ENCODE measurements around the gene RFX5. TPM values are rescaled to one million over a fixed set of nuclear protein-coding genes. Genes with fewer than 3 reads are reported as not detected.

The RFX5 gene
- total and polyA plus RNA-seq, 2 donors: 32.9 to 89.4 TPM

- WGBS: 98% methylated on average over 3 of the region's 3 CpGs
- Histone ChIP-seq H3K4me3 (ENCODE audit: low read length in 2 of 2) (no peak overlapping the region), H3K27ac (ENCODE audit: low read depth in 1 of 2, low read length in 1 of 2) (no peak overlapping the region), H3K36me3 (ENCODE audit: control insufficient read depth in 2 of 2, insufficient read depth in 2 of 2, low read length in 1 of 2) (no peaks in the 10 kb centered on the region), H3K9me3 (ENCODE audit: control insufficient read depth in 2 of 2, insufficient read depth in 1 of 2, low read length in 1 of 2) (no peaks in the 10 kb centered on the region), H3K4me1 (ENCODE audit: control insufficient read depth in 2 of 2, insufficient read depth in 2 of 2, low read length in 2 of 2) (no peaks in the 10 kb centered on the region), H3K27me3 (ENCODE audit: control insufficient read depth in 2 of 2, insufficient read depth in 1 of 2, low read length in 1 of 2) (no peaks in the 10 kb centered on the region)
- DNase-seq (ENCODE audit: low read depth in 6 of 9, low spot score in 9 of 9): no peak
Measured at GRCh38 chr1:151377150-151377884, 30.3 kb upstream of the RFX5 start.

- DNase-seq (ENCODE audit: low read depth in 6 of 9, low spot score in 9 of 9): no peak
- Histone ChIP-seq H3K9me3 (ENCODE audit: control insufficient read depth in 2 of 2, insufficient read depth in 1 of 2, low read length in 1 of 2) (no peaks in the 10 kb centered on the region), H3K4me1 (ENCODE audit: control insufficient read depth in 2 of 2, insufficient read depth in 2 of 2, low read length in 2 of 2) (peaks cover 0 to 9% of the 10 kb centered on the region in 2 donors), H3K27ac (ENCODE audit: low read depth in 1 of 2, low read length in 1 of 2) (no peak overlapping the region), H3K36me3 (ENCODE audit: control insufficient read depth in 2 of 2, insufficient read depth in 2 of 2, low read length in 1 of 2) (no peaks in the 10 kb centered on the region), H3K4me3 (ENCODE audit: low read length in 2 of 2) (no peak overlapping the region), H3K27me3 (ENCODE audit: control insufficient read depth in 2 of 2, insufficient read depth in 1 of 2, low read length in 1 of 2) (no peaks in the 10 kb centered on the region)
- WGBS: 97% methylated on average over 14 of the region's 14 CpGs
Measured at GRCh38 chr1:151373196-151373595, 26.1 kb upstream of the RFX5 start.

GRCh38 chr1:151372058-151372934 lies 25.2 kb upstream of the RFX5 start, which contains the start of gene SELENBP1:
TSS of gene SELENBP1 (minus strand) at chr1:151372705. CDS start at chr1:151372641, 64 bp downstream.
- Histone ChIP-seq H3K27ac (ENCODE audit: low read depth in 1 of 2, low read length in 1 of 2) (no peak within 1 kb of the TSS), H3K4me1 (ENCODE audit: control insufficient read depth in 2 of 2, insufficient read depth in 2 of 2, low read length in 2 of 2) (peaks cover 0 to 9% of the 10 kb centered on the region in 2 donors), H3K9me3 (ENCODE audit: control insufficient read depth in 2 of 2, insufficient read depth in 1 of 2, low read length in 1 of 2) (no peaks in the 10 kb centered on the region), H3K27me3 (ENCODE audit: control insufficient read depth in 2 of 2, insufficient read depth in 1 of 2, low read length in 1 of 2) (no peaks in the 10 kb centered on the region), H3K36me3 (ENCODE audit: control insufficient read depth in 2 of 2, insufficient read depth in 2 of 2, low read length in 1 of 2) (no peaks in the 10 kb centered on the region), H3K4me3 (ENCODE audit: low read length in 2 of 2) (no peak within 1 kb of the TSS)
- DNase-seq (ENCODE audit: low read depth in 6 of 9, low spot score in 9 of 9): no peak
- WGBS: 93% methylated on average over 11 of the region's 11 CpGs

DNA sequence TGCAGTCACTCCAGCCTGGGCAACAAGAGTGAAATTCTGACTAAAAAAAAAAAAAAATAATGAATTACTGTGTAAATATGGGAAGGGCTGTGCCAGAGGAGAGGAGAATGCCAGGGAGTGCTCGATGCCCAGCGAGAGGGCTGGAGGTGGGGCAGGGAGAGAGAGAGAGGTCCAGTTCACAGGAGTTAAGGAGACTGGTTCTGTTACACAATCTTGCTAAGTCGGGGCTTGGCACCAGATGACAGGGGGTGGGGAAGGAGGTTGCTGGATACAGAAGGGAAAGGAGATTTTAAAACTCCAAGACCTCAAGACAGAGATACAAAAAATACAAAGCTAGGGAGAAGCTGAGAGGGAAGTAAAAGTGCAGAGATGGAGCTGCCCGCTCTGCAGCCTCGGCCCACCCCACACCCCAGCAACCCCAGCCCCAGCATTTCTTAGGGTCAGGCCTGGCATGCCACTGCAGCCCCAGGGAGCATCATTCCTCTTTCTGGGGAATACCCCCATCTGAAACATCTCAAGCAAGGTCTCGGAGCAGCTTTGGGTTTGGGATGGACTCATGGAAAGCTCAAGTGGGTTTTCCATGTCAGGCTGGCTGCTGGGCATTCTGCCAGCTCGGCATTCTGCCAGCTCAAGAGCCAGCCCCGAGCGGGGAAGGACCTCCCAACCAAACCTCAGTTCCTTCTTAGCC lies 24.5 kb upstream of the RFX5 start:
- Histone ChIP-seq H3K36me3 (ENCODE audit: control insufficient read depth in 2 of 2, insufficient read depth in 2 of 2, low read length in 1 of 2) (no peaks in the 10 kb centered on the region), H3K27ac (ENCODE audit: low read depth in 1 of 2, low read length in 1 of 2) (no peak overlapping the region), H3K9me3 (ENCODE audit: control insufficient read depth in 2 of 2, insufficient read depth in 1 of 2, low read length in 1 of 2) (no peaks in the 10 kb centered on the region), H3K4me3 (ENCODE audit: low read length in 2 of 2) (no peak overlapping the region), H3K27me3 (ENCODE audit: control insufficient read depth in 2 of 2, insufficient read depth in 1 of 2, low read length in 1 of 2) (no peaks in the 10 kb centered on the region), H3K4me1 (ENCODE audit: control insufficient read depth in 2 of 2, insufficient read depth in 2 of 2, low read length in 2 of 2) (peaks cover 0 to 9% of the 10 kb centered on the region in 2 donors)
- WGBS: 87% methylated on average over 9 of the region's 9 CpGs
- no peak for DNase-seq (ENCODE audit: low read depth in 6 of 9, low spot score in 9 of 9)

GRCh38 chr1:151370211-151370911 lies 23.3 kb upstream of the RFX5 start:
- no peak for DNase-seq (ENCODE audit: low read depth in 6 of 9, low spot score in 9 of 9)
- Histone ChIP-seq H3K36me3 (ENCODE audit: control insufficient read depth in 2 of 2, insufficient read depth in 2 of 2, low read length in 1 of 2) (no peaks in the 10 kb centered on the region), H3K27ac (ENCODE audit: low read depth in 1 of 2, low read length in 1 of 2) (no peak overlapping the region), H3K4me3 (ENCODE audit: low read length in 2 of 2) (no peak overlapping the region), H3K9me3 (ENCODE audit: control insufficient read depth in 2 of 2, insufficient read depth in 1 of 2, low read length in 1 of 2) (no peaks in the 10 kb centered on the region), H3K4me1 (ENCODE audit: control insufficient read depth in 2 of 2, insufficient read depth in 2 of 2, low read length in 2 of 2) (peaks cover 0 to 9% of the 10 kb centered on the region in 2 donors), H3K27me3 (ENCODE audit: control insufficient read depth in 2 of 2, insufficient read depth in 1 of 2, low read length in 1 of 2) (no peaks in the 10 kb centered on the region)
- 84% methylated on average over 6 of the region's 6 CpGs for WGBS

- WGBS: 96% methylated on average over 15 of the region's 15 CpGs
- Histone ChIP-seq H3K27ac (ENCODE audit: low read depth in 1 of 2, low read length in 1 of 2) (no peak overlapping the region), H3K27me3 (ENCODE audit: control insufficient read depth in 2 of 2, insufficient read depth in 1 of 2, low read length in 1 of 2) (no peaks in the 10 kb centered on the region), H3K4me3 (ENCODE audit: low read length in 2 of 2) (no peak overlapping the region), H3K36me3 (ENCODE audit: control insufficient read depth in 2 of 2, insufficient read depth in 2 of 2, low read length in 1 of 2) (no peaks in the 10 kb centered on the region), H3K9me3 (ENCODE audit: control insufficient read depth in 2 of 2, insufficient read depth in 1 of 2, low read length in 1 of 2) (no peaks in the 10 kb centered on the region), H3K4me1 (ENCODE audit: control insufficient read depth in 2 of 2, insufficient read depth in 2 of 2, low read length in 2 of 2) (peaks cover 0 to 9% of the 10 kb centered on the region in 2 donors)
- no peak for DNase-seq (ENCODE audit: low read depth in 6 of 9, low spot score in 9 of 9)
Measured at GRCh38 chr1:151369621-151370048, 22.6 kb upstream of the RFX5 start.

DNA sequence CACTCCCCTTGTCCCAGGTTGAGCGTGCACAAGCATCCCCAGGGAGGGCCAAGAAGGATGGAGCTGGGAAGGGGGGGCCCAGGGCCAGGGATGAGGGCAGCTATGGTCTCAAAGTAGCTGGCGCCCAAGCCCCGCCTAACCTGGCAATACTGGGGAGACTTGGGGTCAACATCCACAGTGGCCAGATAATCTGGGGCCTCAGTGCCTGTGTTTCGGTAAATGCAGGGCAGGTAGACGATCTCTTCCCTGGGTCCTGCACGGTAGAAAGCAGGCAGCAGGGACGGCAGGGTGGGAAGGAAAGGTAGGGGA lies 22.2 kb upstream of the RFX5 start:
- Histone ChIP-seq H3K36me3 (ENCODE audit: control insufficient read depth in 2 of 2, insufficient read depth in 2 of 2, low read length in 1 of 2) (no peaks in the 10 kb centered on the region), H3K27ac (ENCODE audit: low read depth in 1 of 2, low read length in 1 of 2) (no peak overlapping the region), H3K27me3 (ENCODE audit: control insufficient read depth in 2 of 2, insufficient read depth in 1 of 2, low read length in 1 of 2) (no peaks in the 10 kb centered on the region), H3K4me3 (ENCODE audit: low read length in 2 of 2) (no peak overlapping the region), H3K9me3 (ENCODE audit: control insufficient read depth in 2 of 2, insufficient read depth in 1 of 2, low read length in 1 of 2) (no peaks in the 10 kb centered on the region), H3K4me1 (ENCODE audit: control insufficient read depth in 2 of 2, insufficient read depth in 2 of 2, low read length in 2 of 2) (peaks cover 0 to 9% of the 10 kb centered on the region in 2 donors)
- WGBS: 96% methylated on average over 7 of the region's 7 CpGs
- DNase-seq (ENCODE audit: low read depth in 6 of 9, low spot score in 9 of 9): no peak

DNA sequence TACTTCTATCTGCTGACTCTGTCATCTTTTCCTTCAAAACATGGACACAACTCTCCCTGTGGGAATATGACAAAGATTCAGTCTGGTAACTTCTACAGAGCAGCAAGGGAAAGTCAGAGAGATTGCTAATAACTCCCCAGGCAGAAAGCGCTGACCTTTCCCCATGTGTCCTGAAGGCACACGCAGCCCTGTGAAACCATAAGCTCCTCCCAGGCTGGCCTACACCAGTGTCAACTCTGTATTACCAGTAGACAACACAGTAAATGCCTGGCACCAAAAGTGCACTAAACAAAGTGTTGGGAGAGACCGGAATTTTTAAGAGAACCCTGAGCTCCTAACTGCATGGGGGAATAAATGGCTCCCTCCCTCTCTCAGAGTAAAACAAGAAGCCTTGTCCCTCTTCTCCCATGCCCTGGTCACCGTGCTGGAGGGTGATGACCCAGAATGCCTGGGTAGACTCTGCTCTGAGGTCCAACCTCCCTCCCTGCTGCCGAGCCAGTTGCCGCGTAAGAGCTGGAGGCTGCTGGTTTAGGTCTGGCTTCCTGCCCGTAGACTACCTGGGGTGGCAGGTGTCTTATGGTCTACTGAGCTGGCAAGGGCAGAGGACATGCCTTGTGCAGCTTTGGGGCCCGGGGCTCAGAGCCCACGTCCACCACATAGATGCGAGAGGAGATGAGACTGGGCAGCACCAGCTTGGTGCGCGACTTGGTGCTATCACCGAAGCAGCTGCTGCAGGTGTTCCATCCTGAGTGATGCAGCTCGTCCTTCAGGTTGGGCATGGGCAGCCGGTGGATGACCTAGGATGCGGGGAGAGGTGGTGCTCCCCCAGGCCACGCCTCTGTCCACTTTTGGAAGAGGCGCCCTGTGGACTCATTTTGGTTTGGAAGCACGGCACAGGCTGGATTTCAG lies 21.6 kb upstream of the RFX5 start:
- Histone ChIP-seq H3K4me3 (ENCODE audit: low read length in 2 of 2) (no peak overlapping the region), H3K4me1 (ENCODE audit: control insufficient read depth in 2 of 2, insufficient read depth in 2 of 2, low read length in 2 of 2) (peaks cover 0 to 9% of the 10 kb centered on the region in 2 donors), H3K9me3 (ENCODE audit: control insufficient read depth in 2 of 2, insufficient read depth in 1 of 2, low read length in 1 of 2) (peaks cover 0 to under 1% of the 10 kb centered on the region in 2 donors), H3K27ac (ENCODE audit: low read depth in 1 of 2, low read length in 1 of 2) (no peak overlapping the region), H3K36me3 (ENCODE audit: control insufficient read depth in 2 of 2, insufficient read depth in 2 of 2, low read length in 1 of 2) (no peaks in the 10 kb centered on the region), H3K27me3 (ENCODE audit: control insufficient read depth in 2 of 2, insufficient read depth in 1 of 2, low read length in 1 of 2) (no peaks in the 10 kb centered on the region)
- no peak for DNase-seq (ENCODE audit: low read depth in 6 of 9, low spot score in 9 of 9)
- WGBS: 98% methylated on average over 20 of the region's 20 CpGs
